GM12872 (cell line): ENCODE results near the gene RAB11FIP4.

Experiments used
- CTCF ChIP-seq: IDR thresholded peaks from 3 replicates; pipeline ENCODE4 v1.5.1; 2011; ENCODE audit warnings: low read depth, mild to moderate bottlenecking, low read length, moderate library complexity; ENCODE audit not compliant: insufficient read depth

RAB11FIP4 gene

GRCh38 chr17:31497431-31497830, 106.0 kb downstream of the RAB11FIP4 start:
- no peak for TF ChIP-seq CTCF

GRCh38 chr17:31497994-31498826, 106.7 kb downstream of the RAB11FIP4 start:
- TF ChIP-seq CTCF = no peak

- TF ChIP-seq CTCF = no peak
Observed at GRCh38 chr17:31499771-31500554, 108.5 kb downstream of the RAB11FIP4 start.

- TF ChIP-seq CTCF = no peak
Observed at GRCh38 chr17:31506517-31506916, 115.0 kb downstream of the RAB11FIP4 start.

- TF ChIP-seq CTCF = peak; percentile 82
Observed at GRCh38 chr17:31508288-31509094, 117.0 kb downstream of the RAB11FIP4 start.

- no peak for TF ChIP-seq CTCF
Observed at GRCh38 chr17:31509095-31509804, 117.8 kb downstream of the RAB11FIP4 start.
